GM11168 (cell line): ENCODE data around the gene AURKB.

Source experiments
- in situ Hi-C: fragments of 300-500 bp; cut with MboI; formaldehyde crosslinking; loops from one replicate; pipeline ENCODE4 v1.12.0; 2022; ENCODE audit warnings: low sequenced_read_pairs; ENCODE audit not compliant: unreplicated experiment

The AURKB gene

DNA sequence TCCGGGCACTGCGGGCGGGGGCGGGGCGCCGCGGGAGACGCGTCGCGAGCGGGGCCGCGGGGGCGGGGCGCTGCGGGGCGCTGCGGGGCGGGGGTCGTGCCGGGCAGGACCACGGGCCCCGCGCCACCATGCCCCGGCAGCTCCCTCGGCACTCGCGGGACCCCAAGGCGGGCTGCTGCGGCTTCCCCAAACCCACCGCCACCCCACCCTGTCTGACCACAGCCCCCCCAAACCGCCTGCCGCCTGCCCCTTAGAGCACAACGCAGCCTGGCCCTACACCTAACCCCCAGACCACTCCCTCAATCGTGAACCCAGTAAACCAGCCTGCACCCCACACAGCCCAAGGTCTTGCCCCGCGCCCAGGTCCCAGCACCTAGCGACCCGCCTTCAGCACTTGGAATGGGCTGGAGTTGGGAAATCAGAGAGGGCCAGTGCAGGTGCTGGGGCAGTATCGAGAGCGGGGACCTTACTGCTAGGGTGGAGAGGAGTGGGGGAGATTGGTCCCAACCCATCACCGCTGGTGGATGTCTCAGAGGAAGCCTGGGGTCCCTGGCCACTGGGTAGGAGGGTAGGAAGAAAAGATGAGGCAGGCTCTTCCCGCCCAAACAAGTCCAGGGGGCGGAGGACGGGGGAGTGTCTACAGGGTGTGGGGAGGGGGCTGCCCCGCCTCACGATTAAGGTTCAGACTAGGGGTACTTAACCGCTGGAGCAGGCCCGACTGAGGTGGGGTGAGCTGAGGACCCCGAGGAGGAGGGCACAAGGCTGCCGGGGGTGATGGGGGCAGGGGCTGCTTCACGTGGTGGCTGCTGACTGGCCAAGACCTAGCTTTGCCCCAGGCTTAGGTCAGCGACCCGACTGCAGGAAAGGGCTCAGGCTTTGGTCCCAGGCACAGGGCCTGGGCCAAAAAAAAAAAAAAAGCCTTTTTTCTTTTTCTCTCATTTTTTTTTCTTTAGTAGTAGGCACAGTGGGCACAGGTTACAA lies 47.1 kb downstream of the AURKB start:
- in situ Hi-C loops = no loop called here

DNA sequence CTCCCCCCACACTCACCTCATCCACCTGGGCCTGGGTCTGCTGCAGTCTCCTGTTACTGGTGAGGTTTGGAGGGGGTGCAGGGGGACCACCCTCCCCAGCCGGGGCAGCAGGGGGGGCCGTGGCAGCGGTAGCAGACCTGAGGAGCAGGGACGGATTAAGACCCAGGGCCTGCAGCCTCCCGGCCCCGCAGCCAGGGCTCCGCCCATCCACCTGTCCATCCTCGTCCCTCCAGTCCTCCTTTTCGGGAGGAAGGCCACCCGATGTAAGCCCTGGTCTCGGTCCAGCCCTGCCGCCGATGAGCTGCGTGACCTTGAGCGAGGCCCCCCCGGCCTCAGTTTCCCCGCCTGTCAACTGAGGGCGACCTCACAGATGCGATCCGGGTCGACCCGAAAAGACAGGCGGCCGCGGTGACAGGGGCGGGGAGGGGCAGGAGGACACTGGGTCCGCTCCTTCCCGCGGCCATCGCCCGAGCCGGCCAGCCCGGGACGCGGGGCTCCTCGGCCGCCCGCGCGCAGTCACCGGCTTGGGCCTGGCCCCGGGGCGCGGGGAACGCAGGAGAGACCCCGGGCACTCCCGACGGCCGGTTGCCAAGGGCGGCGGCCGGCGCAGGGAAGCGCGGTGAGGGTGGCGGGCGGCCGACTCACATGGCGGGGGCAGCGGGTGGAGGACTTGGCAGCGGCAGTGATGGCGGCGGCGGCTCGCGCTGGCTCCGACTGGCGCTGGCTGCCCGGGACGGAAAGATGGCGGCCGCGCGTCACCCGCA lies 48.0 kb downstream of the AURKB start, which contains the start of gene VAMP2:
TSS of gene VAMP2 (minus strand) at position 716 of the 764 bp plus-strand sequence. CDS start at position 647, 69 bp downstream.
- in situ Hi-C loops = no loop called here

DNA sequence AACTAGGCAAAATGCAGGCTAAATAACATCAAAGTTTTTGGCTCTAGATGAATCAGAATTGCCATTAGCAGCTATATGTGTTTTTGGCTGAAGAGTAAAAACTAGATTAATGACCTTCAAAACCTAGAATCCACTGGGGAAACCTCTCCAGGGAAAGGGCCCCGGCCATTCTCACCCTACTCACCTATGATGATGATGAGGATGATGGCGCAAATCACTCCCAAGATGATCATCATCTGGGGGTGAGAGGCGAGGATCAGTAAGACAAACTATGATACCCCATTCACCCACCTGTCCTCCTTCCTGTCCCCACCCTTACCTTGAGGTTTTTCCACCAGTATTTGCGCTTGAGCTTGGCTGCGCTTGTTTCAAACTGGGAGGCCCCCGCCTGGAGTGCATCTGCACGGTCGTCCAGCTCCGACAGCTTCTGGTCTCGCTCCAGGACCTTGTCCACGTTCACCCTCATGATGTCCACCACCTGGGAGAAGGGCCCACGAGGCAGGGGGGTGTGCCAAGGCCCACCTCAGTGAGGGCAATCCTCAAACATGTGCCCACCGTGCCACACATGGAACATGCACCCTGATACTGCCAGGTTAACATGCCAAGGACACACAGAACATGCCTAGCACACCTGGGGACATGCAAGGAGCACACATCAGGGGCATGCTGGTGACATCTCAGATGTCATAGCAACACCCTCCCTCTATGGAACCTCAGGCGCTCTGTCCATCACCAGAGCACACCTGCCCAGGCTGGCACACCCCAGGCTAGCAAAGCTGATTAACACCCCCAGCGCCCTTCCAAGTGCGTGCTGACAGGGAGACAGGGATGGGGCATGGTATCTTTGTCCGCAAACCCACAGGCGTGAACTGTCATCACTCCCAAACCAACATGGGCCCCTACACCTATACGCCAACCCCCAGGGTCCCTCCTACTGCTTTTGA lies 48.8 kb downstream of the AURKB start:
- in situ Hi-C loops = no loop called here

DNA sequence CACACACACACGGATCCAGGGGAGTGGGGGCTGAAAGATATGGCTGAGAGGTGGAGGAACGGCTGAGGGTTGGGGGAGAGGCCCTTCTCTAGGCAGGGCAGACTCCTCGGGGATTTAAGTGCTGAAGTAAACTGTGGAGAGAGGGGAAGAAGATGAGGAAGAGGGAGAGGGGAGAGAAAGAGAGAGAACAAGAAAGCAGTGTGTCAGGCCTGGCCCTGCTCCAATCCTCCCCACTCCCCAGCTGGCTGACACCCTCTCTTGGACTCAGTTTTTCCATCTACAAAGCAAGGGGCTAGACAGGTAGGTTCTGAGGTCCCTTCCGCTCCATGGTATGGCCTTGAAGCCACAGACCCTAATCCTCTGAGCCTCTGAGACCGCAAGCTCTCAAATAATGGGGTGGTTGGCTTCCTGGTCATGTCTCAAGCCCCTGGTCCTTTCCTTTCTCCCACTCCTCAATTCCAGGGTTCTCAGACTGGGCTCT lies 49.6 kb downstream of the AURKB start:
- in situ Hi-C loops = no loop called here

DNA sequence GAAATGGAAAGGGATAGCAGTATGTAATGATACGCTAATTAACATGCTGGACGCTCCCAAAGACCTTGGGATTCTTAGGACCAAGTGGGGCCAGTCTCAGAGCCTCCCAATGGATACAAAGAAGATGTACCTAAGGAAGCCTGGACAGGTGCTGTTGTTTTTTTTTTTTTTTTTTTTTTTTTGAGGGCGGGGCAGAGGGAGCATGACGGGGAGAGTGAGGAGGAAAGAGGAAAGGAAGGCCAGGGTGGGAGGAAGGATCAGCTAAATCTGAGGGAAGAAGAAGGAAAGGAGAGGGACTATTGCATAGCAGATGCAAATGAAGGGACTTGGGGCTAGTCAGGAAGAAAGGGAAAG lies 50.2 kb downstream of the AURKB start:
- in situ Hi-C loops = no loop called here

DNA sequence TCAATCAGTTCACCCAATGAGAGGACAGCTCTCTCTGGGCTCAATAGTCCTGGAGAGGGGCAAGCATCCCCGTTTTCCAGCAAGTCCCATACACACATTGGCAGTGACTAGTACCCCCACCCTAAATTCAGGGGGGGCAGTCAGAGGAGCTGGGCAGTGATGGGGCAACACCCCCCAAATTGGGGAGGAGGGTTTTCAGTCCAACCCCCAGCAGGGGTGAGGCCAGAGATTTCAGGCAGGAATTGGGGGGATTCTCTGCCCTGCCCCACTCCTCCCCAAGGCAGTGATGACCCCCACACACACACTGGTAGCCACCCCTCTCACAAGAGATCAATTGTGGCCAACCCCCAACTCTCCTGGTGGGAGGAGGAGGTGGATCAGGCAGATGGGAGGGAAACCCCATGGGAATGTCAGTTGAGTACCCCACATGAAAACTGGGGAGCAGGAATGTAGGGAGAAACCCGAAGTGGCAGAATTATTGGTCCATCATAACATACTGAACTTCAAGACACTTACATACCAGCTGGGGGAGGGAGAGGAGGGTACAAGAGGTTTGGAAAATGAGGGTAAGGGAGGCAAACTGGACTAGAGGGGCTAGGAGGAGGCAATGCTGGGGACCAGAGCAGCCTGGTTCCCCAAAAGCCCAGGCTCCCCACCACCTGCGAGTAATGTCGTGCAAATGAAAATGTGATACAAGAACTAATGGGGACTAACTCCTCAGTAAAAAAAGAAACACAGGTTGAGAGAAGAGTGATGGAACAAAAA lies 50.7 kb downstream of the AURKB start:
- in situ Hi-C loops = no loop called here

DNA sequence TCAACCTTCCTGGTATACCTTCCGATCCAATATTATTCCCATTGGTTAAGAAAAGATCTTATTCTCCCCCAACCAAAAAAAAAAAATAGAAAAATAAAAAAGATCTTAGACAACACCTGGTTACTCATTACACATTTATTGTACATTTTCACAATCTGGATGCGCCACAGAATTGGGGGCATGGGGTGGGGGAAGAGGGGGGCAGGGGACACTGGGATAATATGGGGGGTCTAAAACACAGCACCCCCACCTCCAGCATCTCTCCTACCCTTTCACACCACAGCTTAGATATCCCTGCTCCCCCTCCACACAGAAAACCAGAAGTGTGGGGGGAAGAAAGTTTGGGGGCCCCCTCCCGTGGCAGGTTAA lies 51.4 kb downstream of the AURKB start:
- in situ Hi-C loops = no loop called here

DNA sequence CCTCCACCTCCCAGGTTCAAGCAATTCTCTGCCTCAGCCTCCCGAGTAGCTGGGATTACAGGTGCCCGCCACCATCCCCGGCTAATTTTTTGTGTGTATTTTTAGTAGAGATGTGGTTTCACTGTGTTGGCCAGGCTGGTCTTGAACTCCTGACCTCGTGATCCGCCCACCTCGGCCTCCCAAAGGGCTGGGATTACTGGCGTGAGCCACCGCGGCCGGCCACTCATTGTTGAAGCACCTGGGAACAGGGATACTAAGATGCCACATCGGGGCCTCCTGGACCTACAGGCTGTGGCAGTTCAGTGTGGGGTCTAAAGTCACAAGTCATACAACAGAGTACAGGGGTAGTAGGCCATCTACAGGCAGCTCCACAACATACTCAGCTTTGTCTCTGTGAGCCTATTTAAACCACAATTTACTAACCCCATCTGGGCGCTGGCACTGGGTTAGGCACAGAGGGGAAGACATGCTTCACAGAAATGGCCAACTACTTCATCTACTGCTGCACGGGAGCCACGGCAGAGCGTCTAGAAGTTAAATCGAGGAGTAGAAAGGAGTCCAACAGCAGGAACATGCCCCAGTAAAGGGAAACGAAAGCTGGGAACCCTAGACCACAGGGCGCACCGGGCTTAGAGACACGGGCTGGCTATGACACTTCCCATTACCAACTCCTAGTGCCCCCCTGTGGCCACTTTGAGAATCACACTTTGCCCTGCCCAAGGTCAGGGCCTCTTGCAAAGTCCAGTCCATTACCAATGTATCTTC lies 51.9 kb downstream of the AURKB start:
- in situ Hi-C loops = no loop called here

DNA sequence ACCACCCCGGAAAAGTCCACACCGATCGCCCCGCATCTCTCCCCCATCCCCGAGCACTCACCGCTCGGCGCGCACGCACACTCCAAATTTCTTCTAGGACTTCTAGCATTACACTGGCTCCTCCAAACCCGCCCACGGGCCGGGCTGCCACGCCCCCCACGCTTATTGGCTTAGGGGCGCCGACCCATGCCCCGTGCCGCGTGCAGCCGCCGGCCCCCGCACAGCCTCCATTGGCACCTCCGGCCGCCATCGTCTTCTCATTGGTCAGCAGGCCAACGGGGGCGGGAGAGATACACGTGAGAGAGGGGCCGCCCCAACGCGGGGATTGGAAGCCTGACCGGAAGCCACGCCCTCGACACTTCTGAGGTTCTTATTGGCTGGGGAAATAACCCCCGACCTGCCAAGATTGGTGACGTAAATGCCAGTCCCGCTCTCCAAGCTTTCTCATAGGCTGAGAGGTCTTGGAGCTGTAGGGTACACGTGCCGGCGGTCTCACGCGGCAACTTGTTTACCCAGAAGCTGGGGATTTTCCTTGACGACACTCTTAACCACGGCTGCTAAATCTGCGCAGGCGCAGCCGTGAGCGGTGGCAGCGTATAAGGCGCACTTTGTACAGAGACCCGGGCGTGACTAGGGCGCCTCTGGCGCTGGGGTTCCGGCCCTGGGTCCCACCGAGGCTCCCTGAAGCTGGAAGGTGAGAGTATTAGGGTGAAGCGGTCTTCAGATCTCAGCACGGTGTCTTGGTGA lies 54.0 kb downstream of the AURKB start:
- in situ Hi-C loops = no loop called here

DNA sequence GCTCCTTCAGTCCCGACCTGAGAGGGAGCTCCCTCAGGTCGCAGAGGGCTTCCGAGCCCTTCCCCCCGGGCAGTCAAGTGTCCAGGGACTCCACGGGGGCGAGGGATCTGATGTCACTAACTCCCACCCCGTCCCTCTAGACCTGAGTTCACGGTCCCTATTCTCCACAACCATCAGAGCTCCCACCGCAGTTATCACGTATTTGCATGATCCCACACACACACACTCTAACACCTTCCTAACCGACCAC lies 54.5 kb downstream of the AURKB start:
- in situ Hi-C loops = no loop called here

DNA sequence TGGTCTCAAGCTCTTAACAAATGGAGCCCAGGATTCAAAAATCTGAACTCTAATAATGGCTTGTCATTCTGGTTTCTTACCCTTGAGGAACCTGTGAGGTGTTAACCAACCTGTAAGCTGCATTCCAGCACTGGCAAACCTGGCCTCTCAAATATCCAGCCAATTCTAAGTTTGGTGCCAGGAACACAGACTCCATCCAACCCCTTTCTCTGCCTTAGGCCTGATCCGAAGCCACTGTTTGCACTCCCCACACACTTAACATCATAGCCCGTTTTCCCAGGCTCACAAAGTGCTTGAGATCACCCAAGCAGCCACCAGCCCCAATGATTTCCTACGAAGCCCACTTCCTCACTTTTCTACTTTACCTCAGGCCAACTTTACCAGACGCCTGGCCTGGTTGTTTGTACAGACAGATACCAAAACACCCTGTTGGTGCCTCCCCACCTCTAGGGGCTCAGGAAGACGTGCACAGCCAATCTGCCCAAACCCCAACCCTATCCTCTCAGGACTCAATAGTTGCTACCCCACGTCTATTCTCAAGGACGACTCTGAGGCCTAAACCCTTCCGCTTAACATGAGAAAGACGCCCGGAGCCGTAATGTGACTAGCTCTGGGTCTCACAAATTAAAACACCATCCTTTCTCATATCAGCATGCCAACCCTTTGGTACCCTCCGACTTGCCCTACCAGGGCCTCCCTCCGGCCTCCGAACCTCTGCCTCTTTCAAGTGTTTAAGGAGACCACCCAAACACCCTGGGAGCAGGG lies 55.0 kb downstream of the AURKB start:
- in situ Hi-C loops = no loop called here
